Nucleus accumbens (tissue), 56 donors: ENCODE data around the gene CCNYL1.
"Not testable (repeated sequence)": the region's sequence is repeated elsewhere in the genome, so short reads cannot be mapped to it uniquely, and the experiment has no call there.

Experiments used
- DNase-seq, 56 donors: peaks; one replicate each; lab custom pipeline; 2025; lab: John Stamatoyannopoulos, UW

Gene CCNYL1

GRCh38 chr2:207710814-207711740 lies at the start of gene CCNYL1:
TSS of gene CCNYL1 (plus strand) at chr2:207711640. CDS start at chr2:207711897, 257 bp downstream.
- DNase-seq = peak; percentile 83 to 99 (median 98)

GRCh38 chr2:207662203-207662602 lies 49.2 kb upstream of the CCNYL1 start:
- no peak for DNase-seq

GRCh38 chr2:207663870-207664545 lies 47.4 kb upstream of the CCNYL1 start:
- no peak for DNase-seq

GRCh38 chr2:207670887-207671286 lies 40.6 kb upstream of the CCNYL1 start:
- no peak for DNase-seq

- DNase-seq = no peak
These were observed 38.0 kb upstream of the CCNYL1 start for GRCh38 chr2:207673431-207673830.

GRCh38 chr2:207674266-207674774 lies 37.1 kb upstream of the CCNYL1 start:
- DNase-seq = no peak

- DNase-seq = no peak
These were observed 36.6 kb upstream of the CCNYL1 start for GRCh38 chr2:207674826-207675225.

GRCh38 chr2:207676827-207677354 lies 34.5 kb upstream of the CCNYL1 start:
- no peak for DNase-seq

GRCh38 chr2:207681431-207681830 lies 30.0 kb upstream of the CCNYL1 start:
- DNase-seq = no peak

GRCh38 chr2:207682557-207682956 lies 28.9 kb upstream of the CCNYL1 start:
- DNase-seq = no peak

GRCh38 chr2:207683438-207683837 lies 28.0 kb upstream of the CCNYL1 start:
- DNase-seq = no peak

GRCh38 chr2:207683879-207684627 lies 27.4 kb upstream of the CCNYL1 start:
- DNase-seq = no peak

GRCh38 chr2:207686812-207687211 lies 24.6 kb upstream of the CCNYL1 start:
- DNase-seq = no peak

GRCh38 chr2:207688597-207688996 lies 22.8 kb upstream of the CCNYL1 start:
- DNase-seq = no peak

GRCh38 chr2:207690845-207691461 lies 20.5 kb upstream of the CCNYL1 start:
- not testable (repeated sequence) for DNase-seq

GRCh38 chr2:207692206-207693065 lies 19.0 kb upstream of the CCNYL1 start:
- peak in 36 of 56 donors; percentile 1 to 66 (median 13) for DNase-seq

- DNase-seq = no peak
These were observed 17.7 kb upstream of the CCNYL1 start for GRCh38 chr2:207693641-207694249.

GRCh38 chr2:207694811-207695281 lies 16.6 kb upstream of the CCNYL1 start:
- no peak for DNase-seq
